Measurements from ENCODE around the gene TMEM45A. TPM values are rescaled to one million over a fixed set of nuclear protein-coding genes. Genes with fewer than 3 reads are reported as not detected.
A peak's percentile ranks its signal among the peaks of the same experiment; 100 is the strongest.
"Not testable (repeated sequence)": the region's sequence is repeated elsewhere in the genome, so short reads cannot be mapped to it uniquely, and the experiment has no call there.

The TMEM45A gene
- total RNA-seq, 2 experiments from 2014 or later = 1.1 to 1.3 TPM

- Mint-ChIP-seq H3K27me3 (no peaks in the 10 kb centered on the region), H3K4me3 (peak overlapping the region; percentile 44), H3K4me1 (peaks cover 16% of the 10 kb centered on the region), H3K9me3 (peaks cover 19% of the 10 kb centered on the region), H3K36me3 (ENCODE audit: low read depth) (no peaks in the 10 kb centered on the region), H3K27ac (peak overlapping the region; percentile 55)
- ChIA-PET POLR2A (interaction anchor here (0.6 to 2.1 kb wide), 3 partner anchors 21 to 243 kb away, joined by 3 to 10 read pairs (median 3); partner anchors contain the start of genes LNP1, TFG and TOMM70), CTCF (interaction anchor here (0.6 to 1.5 kb wide), 5 partner anchors 26 to 1277 kb away, joined by 3 to 5 read pairs (median 3); partner anchors contain the start of gene TMEM45A)
- no peak for DNase-seq
Observed at GRCh38 chr3:100465892-100466777, 26.3 kb upstream of the TMEM45A start.

GRCh38 chr3:100467133-100467532, 25.3 kb upstream of the TMEM45A start:
- DNase-seq = no peak
- Mint-ChIP-seq H3K4me3 (no peak overlapping the region), H3K27ac (no peak overlapping the region), H3K9me3 (peaks cover 19% of the 10 kb centered on the region), H3K27me3 (no peaks in the 10 kb centered on the region), H3K36me3 (ENCODE audit: low read depth) (no peaks in the 10 kb centered on the region), H3K4me1 (peaks cover 16% of the 10 kb centered on the region)
- ChIA-PET POLR2A (no interaction called here), CTCF (no interaction called here)

GRCh38 chr3:100468676-100469075, 23.7 kb upstream of the TMEM45A start:
- DNase-seq = no peak
- Mint-ChIP-seq H3K9me3 (peaks cover 19% of the 10 kb centered on the region), H3K27ac (no peak overlapping the region), H3K27me3 (no peaks in the 10 kb centered on the region), H3K4me1 (peaks cover 16% of the 10 kb centered on the region), H3K4me3 (no peak overlapping the region), H3K36me3 (ENCODE audit: low read depth) (no peaks in the 10 kb centered on the region)
- ChIA-PET POLR2A (no interaction called here), CTCF (no interaction called here)

- Mint-ChIP-seq H3K4me1 (peaks cover 8% of the 10 kb centered on the region), H3K9me3 (peaks cover 19% of the 10 kb centered on the region), H3K4me3 (no peak overlapping the region), H3K36me3 (ENCODE audit: low read depth) (no peaks in the 10 kb centered on the region), H3K27me3 (no peaks in the 10 kb centered on the region), H3K27ac (no peak overlapping the region)
- CTCF ChIA-PET = interaction anchor here (0.6 kb wide), 1 partner anchor 8 kb away, joined by 3 read pairs; no protein-coding TSS in a partner anchor
- no peak for DNase-seq
- POLR2A ChIA-PET = no interaction called here
Observed at GRCh38 chr3:100470951-100471350, 21.5 kb upstream of the TMEM45A start.

GRCh38 chr3:100471444-100471843, 21.0 kb upstream of the TMEM45A start:
- no peak overlapping the region for H3K27ac Mint-ChIP-seq
- no peaks in the 10 kb centered on the region for H3K27me3 Mint-ChIP-seq
- no peak for DNase-seq
- H3K4me3 Mint-ChIP-seq = no peak overlapping the region
- H3K4me1 Mint-ChIP-seq = peaks cover 3% of the 10 kb centered on the region
- H3K9me3 Mint-ChIP-seq = peaks cover 19% of the 10 kb centered on the region
- H3K36me3 Mint-ChIP-seq (ENCODE audit: low read depth) = no peaks in the 10 kb centered on the region
- ChIA-PET CTCF (interaction anchor here (0.6 kb wide), 1 partner anchor 8 kb away, joined by 3 read pairs; no protein-coding TSS in a partner anchor), POLR2A (no interaction called here)

- CTCF ChIA-PET, H3K4me3 Mint-ChIP-seq: not testable (repeated sequence)
Observed at GRCh38 chr3:100477851-100478360, 14.5 kb upstream of the TMEM45A start.

GRCh38 chr3:100478521-100478920, 13.9 kb upstream of the TMEM45A start:
- DNase-seq; H3K4me1 Mint-ChIP-seq; H3K9me3 Mint-ChIP-seq; H3K4me3 Mint-ChIP-seq; H3K36me3 Mint-ChIP-seq (ENCODE audit: low read depth); POLR2A ChIA-PET; H3K27ac Mint-ChIP-seq; CTCF ChIA-PET: not testable (repeated sequence)
- peaks cover 11% of the 10 kb centered on the region for H3K27me3 Mint-ChIP-seq

More at GRCh38 chr3:100477851-100478360, 14.5 kb upstream of the TMEM45A start:
- H3K27me3 Mint-ChIP-seq; DNase-seq; H3K9me3 Mint-ChIP-seq; H3K4me1 Mint-ChIP-seq; H3K27ac Mint-ChIP-seq; POLR2A ChIA-PET; H3K36me3 Mint-ChIP-seq (ENCODE audit: low read depth): not testable (repeated sequence)

- no peaks in the 10 kb centered on the region for H3K9me3 Mint-ChIP-seq
- H3K36me3 Mint-ChIP-seq (ENCODE audit: low read depth) = no peaks in the 10 kb centered on the region
- H3K4me1 Mint-ChIP-seq = no peaks in the 10 kb centered on the region
- no peak overlapping the region for H3K27ac Mint-ChIP-seq
- no peak for DNase-seq
- H3K27me3 Mint-ChIP-seq = peaks cover 17% of the 10 kb centered on the region
- CTCF ChIA-PET = no interaction called here
- POLR2A ChIA-PET = no interaction called here
- H3K4me3 Mint-ChIP-seq = no peak overlapping the region
Observed at GRCh38 chr3:100480081-100480480, 12.3 kb upstream of the TMEM45A start.

- POLR2A ChIA-PET = no interaction called here
- no peaks in the 10 kb centered on the region for H3K36me3 Mint-ChIP-seq (ENCODE audit: low read depth)
- CTCF ChIA-PET = interaction anchor here (1.2 kb wide), 1 partner anchor 20 kb away, joined by 3 read pairs; no protein-coding TSS in a partner anchor
- no peak overlapping the region for H3K27ac Mint-ChIP-seq
- no peaks in the 10 kb centered on the region for H3K9me3 Mint-ChIP-seq
- H3K4me3 Mint-ChIP-seq = no peak overlapping the region
- H3K4me1 Mint-ChIP-seq = no peaks in the 10 kb centered on the region
- H3K27me3 Mint-ChIP-seq = peaks cover 18% of the 10 kb centered on the region
- DNase-seq = no peak
Observed at GRCh38 chr3:100482176-100482575, 10.2 kb upstream of the TMEM45A start.

GRCh38 chr3:100483529-100483928, 8.9 kb upstream of the TMEM45A start:
- DNase-seq = no peak
- no peak overlapping the region for H3K27ac Mint-ChIP-seq
- no peaks in the 10 kb centered on the region for H3K4me1 Mint-ChIP-seq
- peaks cover 20% of the 10 kb centered on the region for H3K27me3 Mint-ChIP-seq
- H3K36me3 Mint-ChIP-seq (ENCODE audit: low read depth) = no peaks in the 10 kb centered on the region
- H3K4me3 Mint-ChIP-seq = no peak overlapping the region
- H3K9me3 Mint-ChIP-seq = no peaks in the 10 kb centered on the region
- CTCF ChIA-PET = interaction anchor here (1.2 kb wide), 1 partner anchor 9 kb away, joined by 3 read pairs; the partner anchor contains the start of gene TMEM45A
- POLR2A ChIA-PET = no interaction called here

- POLR2A ChIA-PET = interaction anchor here (1.0 kb wide), 1 partner anchor 21 kb away, joined by 3 read pairs; no protein-coding TSS in a partner anchor
- Mint-ChIP-seq H3K27me3 (peaks cover 25% of the 10 kb centered on the region), H3K36me3 (ENCODE audit: low read depth) (no peaks in the 10 kb centered on the region), H3K9me3 (no peaks in the 10 kb centered on the region), H3K4me3 (no peak overlapping the region), H3K4me1 (peaks cover 2% of the 10 kb centered on the region), H3K27ac (no peak overlapping the region)
- no peak for DNase-seq
- CTCF ChIA-PET = interaction anchor here (1.7 kb wide), 1 partner anchor 24 kb away, joined by 3 read pairs; no protein-coding TSS in a partner anchor
Observed at GRCh38 chr3:100486808-100487207, 5.6 kb upstream of the TMEM45A start.

- H3K4me1 Mint-ChIP-seq = peaks cover 12% of the 10 kb centered on the region
- CTCF ChIA-PET = interaction anchor here (1.5 kb wide), 1 partner anchor 26 kb away, joined by 3 read pairs; no protein-coding TSS in a partner anchor
- POLR2A ChIA-PET = no interaction called here
- DNase-seq = no peak
- peaks cover 17% of the 10 kb centered on the region for H3K27me3 Mint-ChIP-seq
- no peaks in the 10 kb centered on the region for H3K36me3 Mint-ChIP-seq (ENCODE audit: low read depth)
- H3K4me3 Mint-ChIP-seq = no peak overlapping the region
- H3K27ac Mint-ChIP-seq = no peak overlapping the region
- no peaks in the 10 kb centered on the region for H3K9me3 Mint-ChIP-seq
Observed at GRCh38 chr3:100489118-100489517, 3.3 kb upstream of the TMEM45A start.

- ChIA-PET CTCF (no interaction called here), POLR2A (no interaction called here)
- H3K27ac Mint-ChIP-seq = no peak overlapping the region
- H3K36me3 Mint-ChIP-seq (ENCODE audit: low read depth) = no peaks in the 10 kb centered on the region
- no peak for DNase-seq
- H3K4me3 Mint-ChIP-seq = no peak overlapping the region
- H3K9me3 Mint-ChIP-seq = no peaks in the 10 kb centered on the region
- peaks cover 10% of the 10 kb centered on the region for H3K4me1 Mint-ChIP-seq
- peaks cover 16% of the 10 kb centered on the region for H3K27me3 Mint-ChIP-seq
Observed at GRCh38 chr3:100496711-100497261, 4.4 kb downstream of the TMEM45A start.

Measured in activated CD4-positive, alpha-beta memory T cell treated with anti-CD3 and anti-CD28 coated beads, Interleukin-2, amount 10 ng/mL, durations not matched to agents 7 days and 5 days (primary cell).